Mucosa of gallbladder (tissue), 1 donor: ENCODE data around the gene B4GALNT2. TPM values are rescaled to one million over a fixed set of nuclear protein-coding genes. Genes with fewer than 3 reads are reported as not detected.
"Not testable (repeated sequence)": the region's sequence is repeated elsewhere in the genome, so short reads cannot be mapped to it uniquely, and the experiment has no call there.

Experiments used
- DNase-seq: peaks from one replicate; pipeline ENCODE4 v3.0.0-alpha.2; 2020; ENCODE audit warnings: low spot score
- total RNA-seq: library from RNA; stranded (reverse); gene quantifications from one replicate; pipeline ENCODE4 v1.2.1, GENCODE V29; 2021
- donor health status: DM: no; HTN: no; CAD: no.

B4GALNT2 gene
- total RNA-seq, 1 donor from 2014 or later = 4.6 TPM

DNA sequence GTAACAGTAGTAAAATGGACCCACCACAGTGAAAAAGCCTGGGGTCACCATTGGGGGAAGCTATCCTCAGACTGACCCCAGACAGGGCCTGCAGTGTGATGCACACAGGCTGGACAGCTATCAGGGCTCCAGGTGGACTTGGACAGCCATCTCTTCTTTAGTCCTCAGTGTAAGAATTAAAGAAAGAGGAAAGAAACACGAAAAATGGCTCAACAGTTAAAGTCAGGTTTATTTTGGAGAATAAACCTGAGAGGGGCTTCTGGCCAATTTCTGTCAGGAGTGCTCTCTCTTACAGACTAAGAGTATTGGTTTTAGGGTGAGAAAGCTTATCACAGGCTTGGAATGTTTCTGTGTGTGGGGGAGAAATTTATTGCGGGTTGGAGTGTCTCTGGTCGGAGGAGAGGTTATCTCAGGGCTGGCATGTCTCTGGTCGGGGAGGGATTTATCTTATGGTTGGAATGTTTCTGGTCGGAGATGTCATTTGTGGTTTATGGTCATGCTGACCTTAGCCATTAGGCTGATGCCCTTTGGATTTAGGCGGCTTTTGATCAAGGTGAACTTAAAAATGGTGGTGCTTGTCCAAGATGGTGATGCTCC is 10.8 kb upstream of the B4GALNT2 start:
- DNase-seq = no peak

GRCh38 chr17:49122566-49122965 is 10.0 kb upstream of the B4GALNT2 start:
- DNase-seq = no peak

DNA sequence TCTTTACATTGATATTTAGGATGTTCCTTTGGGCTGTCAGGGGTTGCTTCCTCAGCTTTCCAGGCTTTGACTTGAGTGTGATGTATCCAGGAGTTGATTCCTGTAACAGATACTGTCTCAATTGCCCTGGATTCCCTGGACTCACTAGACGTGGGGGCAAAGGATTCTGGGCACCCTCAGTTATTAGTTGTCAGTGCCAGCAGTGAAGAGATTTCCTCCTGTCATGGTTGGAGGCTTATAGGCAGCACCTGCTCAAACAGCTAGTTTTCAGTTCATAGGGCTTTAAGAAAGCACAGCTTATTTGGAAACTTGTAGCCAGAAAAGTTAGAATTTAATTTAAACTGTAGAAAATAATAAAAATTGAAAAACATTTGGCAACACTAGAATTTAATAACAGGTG is 9.5 kb upstream of the B4GALNT2 start:
- DNase-seq = no peak

DNA sequence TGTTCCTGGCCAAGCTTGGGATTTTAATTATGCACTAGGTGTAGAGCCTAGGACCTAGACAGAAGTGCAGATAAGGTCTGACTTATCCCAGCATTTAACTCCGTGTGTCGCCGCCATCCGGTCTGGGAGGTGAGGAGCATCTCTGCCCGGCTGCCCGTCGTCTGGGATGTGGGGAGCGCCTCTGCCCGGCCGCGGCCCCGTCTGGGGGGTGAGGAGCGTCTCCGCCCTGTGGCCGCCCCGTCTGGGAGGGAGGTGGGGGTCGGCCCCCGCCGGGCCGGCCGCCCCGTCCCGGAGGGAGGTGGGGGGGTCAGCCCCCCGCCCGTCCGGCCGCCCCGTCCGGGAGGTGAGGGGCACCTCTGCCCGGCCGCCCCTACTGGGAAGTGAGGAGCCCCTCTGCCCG is 7.1 kb upstream of the B4GALNT2 start:
- no peak for DNase-seq

GRCh38 chr17:49126183-49126859 is 6.2 kb upstream of the B4GALNT2 start:
- DNase-seq = not testable (repeated sequence)

DNA sequence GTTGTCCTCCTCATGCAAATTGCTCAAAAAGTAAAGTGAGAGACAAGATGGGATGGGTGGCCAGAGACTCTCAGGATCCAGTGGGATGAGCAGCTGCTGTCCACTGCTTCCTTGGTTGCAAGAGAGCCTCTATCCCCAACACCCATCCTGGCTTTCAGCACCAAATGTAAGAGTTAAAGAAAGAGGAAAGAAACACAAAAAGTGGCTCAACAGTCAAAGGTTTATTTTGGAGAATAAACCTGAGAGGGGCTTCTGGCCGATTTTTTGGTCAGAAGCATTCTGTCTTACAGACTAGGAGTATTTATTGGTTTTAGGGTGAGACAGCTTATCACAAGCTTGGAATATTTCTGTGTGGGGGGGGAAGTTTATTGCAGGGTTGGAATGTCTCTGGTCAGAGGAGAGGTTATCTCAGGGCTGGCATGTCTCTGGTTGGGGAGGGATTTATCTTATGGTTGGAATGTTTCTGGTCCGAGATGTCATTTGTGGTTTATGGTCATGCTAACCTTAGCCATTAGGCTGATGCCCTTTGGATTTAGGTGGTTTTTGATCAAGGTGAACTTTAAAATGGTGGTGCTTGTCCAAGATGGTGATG is 3.1 kb upstream of the B4GALNT2 start:
- not testable (repeated sequence) for DNase-seq

DNA sequence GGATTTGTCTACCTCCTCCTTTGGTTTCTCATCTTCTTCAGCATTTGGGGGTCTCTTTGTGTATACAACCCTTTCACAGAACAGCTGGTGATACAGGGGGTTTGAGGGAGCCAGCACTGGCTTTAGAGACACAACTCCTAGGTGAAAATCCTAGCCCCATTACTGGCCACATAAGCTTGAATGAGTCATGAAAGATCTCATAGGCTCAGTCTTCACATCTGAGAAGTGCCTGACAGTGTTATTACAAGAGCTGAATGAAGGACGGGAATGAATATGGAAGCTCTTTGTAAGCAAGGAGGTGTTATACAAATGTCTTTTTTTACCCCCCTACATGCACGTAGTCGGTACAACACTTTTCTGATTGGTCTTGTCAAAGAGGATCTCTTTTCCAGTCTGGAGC is 1.7 kb upstream of the B4GALNT2 start:
- no peak for DNase-seq

- DNase-seq = no peak
These were observed 261 bp upstream of the B4GALNT2 start for GRCh38 chr17:49132317-49132698.

DNA sequence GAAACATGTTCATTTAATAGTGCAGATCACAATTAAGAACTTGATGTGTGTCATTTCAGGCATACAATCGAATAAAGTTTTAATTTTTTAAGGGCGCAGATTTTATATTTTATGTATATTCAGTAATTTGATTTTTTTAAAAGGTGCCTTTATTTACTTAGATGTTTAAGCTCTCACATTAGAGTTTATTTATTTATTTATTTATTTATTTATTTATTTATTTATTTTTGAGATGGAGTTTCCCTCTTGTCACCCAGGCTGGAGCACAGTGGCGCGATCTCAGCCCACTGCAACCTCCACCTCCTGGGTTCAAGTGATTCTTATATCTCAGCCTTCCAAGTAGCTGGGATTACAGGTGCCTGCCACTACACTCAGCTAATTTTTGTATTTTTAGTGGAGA is 3.8 kb downstream of the B4GALNT2 start:
- DNase-seq = no peak

DNA sequence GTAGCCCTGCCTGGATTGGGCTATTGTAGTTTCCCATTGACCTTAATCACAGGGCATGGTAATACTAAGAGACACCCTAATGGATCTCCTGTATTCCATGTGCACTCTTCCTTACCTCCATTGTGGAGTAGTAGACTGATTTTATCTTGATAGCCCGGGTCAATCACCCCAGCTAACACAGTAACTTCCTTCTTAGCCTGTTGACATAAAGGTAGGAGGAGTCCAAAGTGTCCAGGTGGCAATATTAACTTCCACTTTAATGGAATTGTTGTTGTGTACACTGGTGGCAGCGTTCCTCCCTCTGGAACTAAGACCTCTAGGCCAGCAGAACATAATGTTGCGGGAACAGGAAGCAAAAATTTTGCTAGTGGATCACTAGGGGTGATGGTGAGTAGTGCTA is 13.1 kb downstream of the B4GALNT2 start:
- DNase-seq = peak; percentile 67

- no peak for DNase-seq
These were observed 14.2 kb downstream of the B4GALNT2 start for GRCh38 chr17:49146620-49147306.

DNA sequence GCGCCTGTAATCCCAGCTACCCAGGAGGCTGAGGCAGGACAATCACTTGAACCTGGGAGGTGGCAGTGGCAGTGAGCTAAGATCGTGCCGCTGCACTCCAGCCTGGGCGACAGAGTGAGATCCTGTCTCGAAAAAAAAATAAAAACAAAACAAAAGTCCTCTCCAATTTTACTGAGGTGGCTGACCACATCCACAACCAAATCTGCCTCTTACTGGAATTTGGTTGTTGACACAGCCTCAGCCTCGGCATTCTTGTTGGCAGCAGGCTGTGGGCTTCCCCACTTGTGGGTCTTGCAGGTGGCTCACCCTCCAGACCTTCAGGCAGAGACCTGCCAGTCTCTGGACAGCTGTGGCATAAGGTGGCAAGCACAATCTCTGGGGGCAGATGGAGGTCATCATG is 15.6 kb downstream of the B4GALNT2 start:
- no peak for DNase-seq

DNA sequence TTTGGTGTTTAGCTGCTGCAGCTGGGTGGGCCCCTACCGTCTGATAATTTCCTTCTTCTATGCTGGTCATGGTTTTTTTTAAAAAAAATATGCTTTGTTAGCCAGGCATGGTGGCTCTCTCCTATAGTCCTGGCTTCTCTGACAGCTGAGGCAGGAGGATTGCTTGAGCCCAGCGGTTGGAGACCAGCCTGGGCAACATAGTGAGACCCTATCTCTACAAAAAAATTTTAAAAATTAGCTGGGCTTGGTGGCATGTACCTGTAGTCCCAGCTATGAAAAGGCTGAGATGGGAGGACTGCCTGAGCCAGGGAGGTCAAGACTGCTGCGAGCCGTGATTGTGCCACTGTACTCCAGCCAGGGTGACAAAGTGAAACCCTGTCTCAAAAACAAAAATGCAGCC is 19.4 kb downstream of the B4GALNT2 start:
- no peak for DNase-seq

GRCh38 chr17:49156256-49156655 is 23.7 kb downstream of the B4GALNT2 start:
- DNase-seq = no peak

DNA sequence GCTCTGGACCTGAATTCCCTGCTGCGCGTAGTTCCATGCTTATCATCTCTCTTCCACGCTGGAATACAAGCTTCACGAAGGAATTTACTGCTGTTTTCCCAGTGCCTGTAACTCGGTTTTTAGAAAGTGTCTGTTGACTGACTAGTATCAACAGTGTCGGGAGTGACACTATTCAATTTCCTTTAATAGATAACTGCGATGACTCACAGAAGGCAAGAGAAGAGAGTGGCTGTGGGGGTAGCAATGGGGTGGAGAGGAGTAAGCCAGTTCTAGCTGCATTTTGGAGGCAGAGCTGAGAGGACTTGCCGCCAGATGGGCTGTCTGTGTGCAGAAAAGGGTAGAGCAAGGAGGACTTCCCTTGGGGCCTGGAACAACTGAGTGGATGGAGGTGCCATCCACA is 25.2 kb downstream of the B4GALNT2 start:
- peak; percentile 45 for DNase-seq

DNA sequence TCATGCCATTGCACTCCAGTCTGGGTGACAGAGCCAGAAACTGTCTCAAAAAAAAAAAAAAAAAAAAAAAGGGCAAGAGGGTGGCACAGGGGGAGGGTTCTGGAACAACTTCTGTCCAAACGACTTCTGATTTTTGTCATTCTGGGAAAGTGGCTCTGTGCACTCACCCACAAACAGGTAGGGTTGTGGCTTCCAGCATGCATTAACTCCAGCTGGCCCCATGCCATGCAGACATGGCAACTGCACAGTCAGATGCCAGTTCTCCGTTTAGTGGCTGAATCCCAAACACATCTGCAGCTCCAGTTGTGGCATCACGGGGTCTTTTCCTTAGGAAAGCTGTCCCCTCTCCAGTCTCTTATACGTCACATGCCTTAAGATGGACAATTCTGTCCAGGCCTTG is 30.3 kb downstream of the B4GALNT2 start:
- no peak for DNase-seq

DNA sequence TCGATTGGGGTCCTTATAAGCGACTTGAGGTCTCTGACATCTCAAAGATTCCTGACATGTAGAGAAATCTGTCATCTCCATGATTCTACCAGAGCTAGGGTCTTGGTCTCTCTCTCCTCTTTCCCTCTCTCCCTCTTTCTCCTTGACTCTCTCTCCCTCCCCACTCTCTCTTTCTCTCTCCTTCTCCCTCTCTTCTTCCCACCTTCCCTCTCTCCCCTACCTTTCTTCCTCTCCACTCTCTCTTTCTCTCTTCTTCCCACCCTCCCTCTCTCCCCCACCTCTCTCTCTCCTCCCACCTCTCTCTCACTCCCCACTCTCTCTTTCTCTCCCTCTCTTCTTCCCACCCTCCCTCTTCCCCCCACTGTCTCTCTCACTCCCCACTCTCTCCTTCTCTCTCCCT is 32.6 kb downstream of the B4GALNT2 start:
- no peak for DNase-seq

DNA sequence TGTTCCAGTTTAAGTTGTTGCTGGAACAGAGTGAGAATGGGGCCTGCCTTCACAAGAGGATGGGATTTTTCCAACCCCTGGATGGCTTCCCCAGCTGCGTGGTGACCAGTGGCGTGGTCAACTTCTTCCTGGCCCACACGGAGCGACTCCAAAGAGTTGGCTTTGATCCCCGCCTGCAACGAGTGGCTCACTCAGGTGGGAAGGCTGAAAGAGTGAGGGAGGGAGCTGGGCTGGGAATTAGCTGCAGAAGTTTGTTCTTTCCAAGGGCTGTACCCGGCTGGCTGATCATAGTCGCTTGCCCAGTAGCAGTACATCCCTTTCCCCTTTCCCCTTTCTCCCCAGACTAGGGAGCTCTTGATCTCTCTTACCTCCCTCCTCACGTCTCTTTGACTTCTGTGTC is 36.1 kb downstream of the B4GALNT2 start:
- no peak for DNase-seq

DNA sequence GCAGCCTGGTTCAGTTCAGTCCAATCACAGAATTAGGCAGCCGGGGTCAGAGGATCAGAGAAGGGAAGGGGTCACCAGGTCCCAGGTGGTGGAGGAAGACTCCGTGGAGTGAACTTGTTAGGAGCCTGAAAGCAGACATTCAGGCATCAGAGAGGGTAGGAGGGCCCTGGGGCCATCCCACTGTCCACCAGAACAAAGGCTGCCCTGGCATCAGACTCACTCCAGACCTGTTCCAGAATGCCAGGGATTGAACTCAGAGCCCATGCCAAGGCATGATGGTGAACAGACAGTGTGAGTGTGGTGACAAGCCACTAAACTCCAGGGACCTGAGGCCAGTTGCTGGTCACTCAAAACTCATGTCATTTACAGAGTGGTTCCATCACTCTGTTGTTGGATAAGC is 37.6 kb downstream of the B4GALNT2 start:
- DNase-seq = no peak

DNA sequence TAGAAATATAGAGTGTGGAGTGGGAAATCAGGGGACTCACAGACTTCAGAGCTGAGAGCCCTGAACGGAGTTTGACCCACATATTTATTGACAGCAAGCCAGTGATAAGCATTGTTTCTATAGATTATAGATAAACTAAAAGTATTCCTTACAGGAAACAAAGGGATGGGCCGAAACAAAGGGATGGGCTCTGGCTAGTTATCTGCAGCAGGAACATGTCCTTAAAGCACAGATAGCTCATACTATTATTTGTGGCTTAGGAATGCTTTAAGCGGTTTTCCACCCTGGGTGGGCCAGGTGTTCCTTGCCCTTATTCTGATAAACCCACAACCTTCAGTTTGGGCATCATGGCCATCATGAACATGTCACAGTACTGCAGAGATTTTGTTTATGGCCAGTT is 38.1 kb downstream of the B4GALNT2 start:
- not testable (repeated sequence) for DNase-seq

DNA sequence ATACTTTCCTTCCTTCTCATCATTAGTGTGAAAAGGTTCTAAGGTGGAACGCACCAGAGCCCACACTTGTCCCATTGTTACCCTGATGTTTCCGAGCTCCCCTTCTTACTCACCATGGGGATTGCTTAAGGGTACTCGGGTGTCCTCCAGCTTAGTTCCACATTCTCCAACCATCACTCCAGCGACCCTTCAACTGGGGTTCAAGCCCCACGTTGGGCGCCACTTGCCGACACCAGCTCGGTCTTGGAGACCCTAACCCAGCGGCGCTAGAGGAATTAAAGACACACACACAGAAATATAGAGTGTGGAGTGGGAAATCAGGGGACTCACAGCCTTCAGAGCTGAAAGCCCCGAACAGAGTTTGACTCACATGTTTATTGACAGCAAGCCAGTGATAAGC is 43.4 kb downstream of the B4GALNT2 start:
- not testable (repeated sequence) for DNase-seq

DNA sequence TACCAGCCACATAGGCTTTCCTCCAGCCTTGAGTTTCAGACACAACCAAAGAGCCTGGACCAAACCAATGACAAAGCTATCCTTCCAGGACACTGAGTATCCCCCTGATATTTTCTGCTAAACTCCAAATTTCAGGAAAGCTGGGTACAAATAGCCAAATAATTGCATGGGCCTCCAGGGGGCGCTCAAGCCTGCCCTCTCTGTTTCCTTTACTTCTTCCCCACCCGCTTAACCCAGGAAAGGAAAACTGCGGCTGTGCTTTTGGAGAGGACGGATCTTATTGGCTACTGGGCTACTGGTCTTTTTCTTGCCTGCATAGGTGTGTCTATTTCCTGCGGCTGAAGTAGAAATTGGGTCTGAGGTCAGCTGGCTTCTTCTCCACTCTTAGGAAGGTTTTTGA is 47.7 kb downstream of the B4GALNT2 start:
- DNase-seq = peak; percentile 58
